ENCODE measurements around the gene SCAI.
"Not testable (repeated sequence)": the region's sequence is repeated elsewhere in the genome, so short reads cannot be mapped to it uniquely, and the experiment has no call there.

Gene SCAI

GRCh38 chr9:125100822-125101221, 42.5 kb downstream of the SCAI start:
- DNase-seq, result no peak

DNA sequence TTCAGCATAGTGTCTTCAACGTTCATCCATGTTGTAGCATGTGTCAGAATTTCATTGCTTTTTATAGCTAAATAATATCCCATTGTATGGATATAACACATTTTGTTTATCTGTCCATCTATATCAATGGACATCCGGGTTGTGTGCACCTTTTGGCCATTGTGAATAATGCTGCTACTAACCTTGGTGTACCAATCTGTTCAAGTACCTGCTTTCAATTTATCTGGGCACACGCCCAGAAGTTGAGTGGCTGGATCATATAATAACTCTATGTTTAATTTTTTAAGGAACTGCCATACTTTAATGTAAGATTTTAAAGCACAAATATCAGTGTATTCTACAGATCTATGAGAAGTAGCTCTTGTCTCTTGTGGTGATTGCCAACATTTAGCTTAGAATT, 43.5 kb downstream of the SCAI start:
- DNase-seq, result no peak

- DNase-seq, result no peak
Observed at GRCh38 chr9:125095821-125096443, 47.4 kb downstream of the SCAI start.

DNA sequence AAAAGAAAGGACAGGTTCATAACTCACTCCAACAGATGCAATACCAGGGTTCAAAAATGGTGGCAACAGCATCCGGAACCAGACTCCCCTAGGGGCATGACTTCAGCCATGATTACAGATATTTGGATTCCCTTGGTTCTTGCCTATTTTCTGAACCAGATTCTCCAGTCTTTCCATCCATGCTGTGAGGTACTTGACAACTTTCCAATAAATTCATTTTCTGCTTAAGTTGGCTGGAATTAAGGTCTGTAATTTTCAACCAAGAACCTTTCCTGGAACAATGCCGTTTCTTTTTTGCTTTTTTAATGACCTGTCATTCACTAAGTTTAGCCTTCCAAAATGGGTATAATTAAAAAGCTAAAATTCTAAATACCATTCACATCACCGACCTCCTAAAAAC, 52.2 kb downstream of the SCAI start:
- DNase-seq, result no peak

DNA sequence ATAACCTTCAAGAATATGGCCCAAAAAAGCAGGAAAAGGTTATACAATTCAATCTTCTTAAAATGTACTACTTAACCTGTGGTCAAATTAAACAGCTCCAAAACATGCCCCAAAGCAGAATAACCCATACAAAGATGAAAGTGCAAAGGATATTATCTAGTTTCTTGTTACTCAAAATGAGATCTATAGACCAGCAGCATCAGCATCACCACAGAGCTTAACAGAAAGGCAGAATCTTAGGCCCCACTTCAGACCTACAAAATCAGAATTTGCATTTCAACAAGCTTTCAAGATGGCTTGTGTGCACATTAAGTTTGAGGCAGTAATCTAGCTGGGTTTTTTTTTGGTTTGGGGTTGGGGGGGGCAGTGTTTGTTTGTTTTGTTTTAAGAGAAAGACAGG, 54.0 kb downstream of the SCAI start:
- DNase-seq, result no peak

DNA sequence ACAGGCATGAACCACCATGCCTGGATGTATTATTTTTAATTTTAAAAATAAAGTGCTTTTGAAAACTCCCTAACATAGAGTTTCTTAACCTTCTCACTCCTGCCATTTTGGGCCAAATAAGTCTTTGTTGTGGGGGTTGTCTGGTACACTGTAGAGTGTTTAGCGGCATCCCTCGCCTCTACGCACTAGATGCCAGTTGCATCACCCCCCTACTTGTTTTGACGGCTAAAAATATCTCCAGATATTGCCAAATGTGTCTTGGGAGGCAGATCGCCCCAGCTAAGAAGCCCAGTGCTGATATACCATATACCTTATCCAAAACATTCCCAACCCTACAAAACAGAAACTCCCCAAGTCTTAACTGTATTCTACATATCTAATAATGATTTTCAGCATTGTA, 54.6 kb downstream of the SCAI start:
- no peak for DNase-seq

GRCh38 chr9:125085703-125086477, 57.4 kb downstream of the SCAI start:
- no peak for DNase-seq

GRCh38 chr9:125082197-125082596, 61.1 kb downstream of the SCAI start:
- DNase-seq, result not testable (repeated sequence)

DNA sequence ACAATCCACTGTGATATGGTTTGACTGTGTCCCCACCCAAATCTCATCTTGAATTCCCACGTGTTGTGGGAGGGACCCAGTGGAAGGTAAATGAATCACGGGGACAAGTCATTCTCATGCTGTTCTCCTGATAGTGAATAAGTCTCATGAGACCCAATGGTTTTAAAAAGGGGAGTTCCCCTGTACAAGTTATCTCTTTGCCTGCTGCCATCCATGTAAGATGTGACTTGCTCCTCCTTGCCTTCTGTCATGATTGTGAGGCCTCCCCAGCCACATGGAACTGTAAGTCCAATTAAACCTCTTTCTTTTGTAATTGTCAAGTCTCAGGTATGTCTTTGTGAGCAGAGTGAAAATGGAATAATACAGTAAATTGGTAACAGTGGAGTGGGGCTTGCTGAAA, 62.5 kb downstream of the SCAI start:
- DNase-seq, result not testable (repeated sequence)

- DNase-seq, result no peak
Observed at GRCh38 chr9:125079931-125080330, 63.4 kb downstream of the SCAI start.

GRCh38 chr9:125075997-125076396, 67.3 kb downstream of the SCAI start:
- no peak for DNase-seq

- DNase-seq, result no peak
Observed at GRCh38 chr9:125074976-125075375, 68.4 kb downstream of the SCAI start.

DNA sequence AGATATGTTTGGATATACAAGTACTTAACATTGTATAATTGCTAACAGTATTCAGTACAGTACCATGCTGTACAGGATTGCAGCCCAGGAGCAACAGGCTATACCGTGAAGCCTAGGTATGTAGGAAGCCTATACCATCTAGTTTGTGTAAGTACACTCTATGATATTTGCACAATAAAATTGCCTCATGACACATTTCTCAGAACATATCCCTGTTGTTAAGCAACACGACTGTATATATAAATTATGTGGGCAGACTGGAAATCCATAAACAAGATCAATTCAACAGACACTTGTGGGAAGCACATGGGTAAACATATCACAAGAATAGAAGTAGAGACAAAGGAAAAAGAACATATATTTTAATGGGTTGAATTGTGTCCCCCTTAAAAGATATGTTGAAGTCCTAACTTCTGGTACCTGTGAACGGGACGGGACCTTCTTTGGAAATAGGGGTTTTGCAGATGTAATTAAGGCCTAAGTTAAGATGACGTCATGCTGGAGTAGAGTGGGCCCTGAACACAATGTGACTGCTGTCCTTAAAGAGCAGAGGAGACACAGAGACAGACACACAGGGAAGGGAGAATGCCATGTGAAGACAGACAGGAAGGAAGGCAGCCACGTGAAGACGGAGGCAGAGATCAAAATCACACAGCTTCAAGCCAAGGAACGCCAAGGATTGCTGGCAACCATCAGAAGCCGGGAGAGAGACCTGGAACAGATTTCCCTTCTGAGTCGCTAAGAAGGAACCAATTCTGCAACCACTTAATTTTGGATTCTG, 76.3 kb downstream of the SCAI start:
- DNase-seq, result no peak

GRCh38 chr9:125061391-125061790, 81.9 kb downstream of the SCAI start:
- DNase-seq, result no peak

GRCh38 chr9:125049212-125050049, 93.9 kb downstream of the SCAI start:
- no peak for DNase-seq

DNA sequence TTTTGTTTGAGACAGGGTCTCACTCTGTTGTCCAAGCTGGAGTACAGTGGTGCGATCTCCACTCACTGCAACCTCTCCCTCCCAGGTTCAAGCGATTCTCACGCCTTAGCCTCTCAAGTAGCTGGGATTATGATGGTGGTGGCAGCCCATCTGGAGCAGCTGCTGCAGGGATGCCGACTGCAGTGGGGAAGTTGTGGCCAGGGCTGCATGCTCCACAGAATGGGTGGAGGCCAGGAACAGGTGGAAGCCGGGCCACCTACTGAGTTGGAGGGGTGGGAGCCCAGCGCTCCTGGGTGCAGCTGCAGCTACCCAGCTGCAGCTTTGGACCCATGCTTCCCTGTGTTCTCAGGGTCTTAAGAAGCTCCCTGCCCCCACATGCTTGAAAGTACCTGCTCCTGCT, 99.7 kb downstream of the SCAI start:
- DNase-seq, result no peak

- no peak for DNase-seq
Observed at GRCh38 chr9:125043148-125043547, 100.2 kb downstream of the SCAI start.

DNA sequence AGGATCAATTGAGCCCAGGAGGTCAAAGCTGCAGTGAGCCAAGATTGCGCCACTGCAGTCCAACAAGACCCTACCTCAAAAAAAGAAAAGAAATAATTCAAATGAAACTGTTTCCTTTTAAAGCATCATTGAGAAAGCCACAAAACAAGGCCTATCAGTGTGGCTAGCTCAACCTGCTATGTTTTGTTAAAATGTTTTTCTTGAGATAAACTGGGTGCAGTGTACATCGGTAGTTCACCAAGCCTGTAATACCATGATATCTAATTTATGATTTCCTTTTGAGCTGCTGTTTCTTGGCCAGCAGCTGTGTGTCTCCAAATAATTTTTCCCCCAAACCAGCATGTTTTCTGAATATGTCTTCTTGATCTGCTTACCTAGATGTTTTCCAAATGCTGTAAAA, 105.2 kb downstream of the SCAI start:
- DNase-seq, result no peak

DNA sequence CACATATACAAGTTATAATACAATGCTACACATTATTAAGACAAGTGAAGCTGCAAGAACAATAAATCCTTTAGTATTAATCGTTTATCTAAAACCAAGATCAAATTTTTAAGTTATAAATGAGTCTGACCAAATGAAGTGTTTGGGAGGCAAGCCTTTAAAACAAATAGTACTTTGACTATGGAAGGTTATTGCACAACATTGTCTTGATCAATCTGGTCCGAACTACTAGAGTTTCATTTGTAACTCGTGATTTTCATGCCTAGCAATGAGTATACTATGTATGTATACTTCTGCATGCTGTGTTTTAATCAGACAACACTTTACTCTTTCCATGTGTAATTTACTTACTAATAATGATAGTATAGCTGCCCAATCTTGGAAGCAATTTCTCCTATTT, 115.3 kb downstream of the SCAI start:
- DNase-seq, result no peak

DNA sequence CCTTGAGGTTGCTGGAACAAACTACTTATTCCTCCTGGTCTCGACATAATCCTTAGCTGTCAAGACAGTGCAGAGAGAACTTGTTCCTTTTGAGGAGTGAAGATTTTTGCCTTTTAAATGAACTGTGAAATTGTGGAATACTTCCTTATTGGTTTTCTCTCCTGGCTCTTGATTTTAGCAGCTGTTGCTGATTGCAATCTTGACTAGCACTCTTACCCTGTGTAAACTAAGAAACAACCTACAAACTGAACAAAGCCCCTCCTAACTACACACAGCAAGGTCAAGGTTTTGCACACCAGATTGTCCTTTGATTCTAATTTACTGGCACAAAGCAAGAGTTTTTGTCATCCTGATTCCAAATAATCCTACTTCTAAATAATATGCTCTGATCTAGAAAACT, 118.4 kb downstream of the SCAI start:
- no peak for DNase-seq

- DNase-seq, result no peak
Observed at GRCh38 chr9:125021069-125021468, 122.3 kb downstream of the SCAI start.

GRCh38 chr9:125015655-125016054, 127.7 kb downstream of the SCAI start:
- not testable (repeated sequence) for DNase-seq

DNA sequence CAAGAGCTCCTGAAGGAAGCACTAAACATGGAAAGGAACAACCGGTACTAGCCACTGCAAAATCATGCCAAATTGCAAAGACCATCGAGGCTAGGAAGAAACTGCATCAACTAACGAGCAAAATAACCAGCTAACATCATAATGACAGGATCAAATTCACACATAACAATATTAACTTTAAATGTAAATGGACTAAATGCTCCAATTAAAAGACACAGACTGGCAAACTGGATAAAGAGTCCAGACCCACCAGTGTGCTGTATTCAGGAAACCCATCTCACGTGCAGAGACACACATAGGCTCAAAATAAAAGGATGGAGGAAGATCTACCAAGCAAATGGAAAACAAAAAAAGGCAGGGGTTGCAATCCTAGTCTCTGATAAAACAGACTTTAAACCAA, 131.3 kb downstream of the SCAI start:
- not testable (repeated sequence) for DNase-seq

Measured in amniotic stem cell (primary cell).